Measurements from ENCODE around the gene E2F6. TPM values are rescaled to one million over a fixed set of nuclear protein-coding genes. Genes with fewer than 3 reads are reported as not detected.

Gene E2F6
- total and polyA plus RNA-seq, 2 donors (not counting 3 experiments of a cell fraction or from before 2014, with no cell fraction given), result 7.9 to 15.7 TPM

DNA sequence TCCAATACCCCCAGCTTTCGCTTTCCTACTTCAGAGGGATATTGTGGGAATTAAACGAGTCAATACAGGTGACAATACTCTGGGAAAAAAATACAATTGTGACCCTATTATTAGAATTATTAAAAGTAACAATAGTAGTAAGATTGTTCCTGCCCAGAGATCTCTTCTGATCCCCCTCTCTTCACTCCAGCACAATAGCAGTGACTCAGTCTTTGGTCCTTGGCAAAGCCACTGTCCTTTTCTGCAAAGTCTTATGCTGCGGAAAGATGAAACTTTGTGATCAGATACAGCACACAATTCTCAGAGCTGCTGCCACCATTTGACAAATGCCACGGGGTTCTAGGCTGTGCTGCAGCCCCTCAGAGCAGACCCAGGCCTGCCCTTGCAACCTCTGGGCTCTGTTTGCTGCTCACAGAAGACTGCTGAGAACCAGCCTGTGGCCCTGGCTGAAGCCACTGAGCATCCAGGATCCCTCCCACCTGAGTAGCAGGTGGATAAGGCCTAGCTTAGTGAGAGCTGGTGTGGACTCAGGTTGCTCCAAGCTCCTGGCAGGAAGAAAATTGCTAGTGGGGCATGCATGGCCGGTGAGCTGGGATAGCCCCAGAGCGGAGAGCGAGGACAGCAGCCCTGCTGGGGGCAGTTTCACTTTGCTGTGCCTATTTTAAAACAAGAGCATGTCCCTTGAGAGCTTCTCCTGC, 61.4 kb downstream of the E2F6 start:
- H3K79me2 ChIP-seq (ENCODE audit: control insufficient read depth, insufficient read depth, low read length), result no peaks in the 10 kb centered on the region
- CTCF ChIA-PET, result interaction anchor here (1.0 to 13.6 kb wide), 12 partner anchors 8 to 572 kb away, joined by 3 to 364 read pairs (median 6); partner anchors contain the start of gene ROCK2
- no peak for TF ChIP-seq POLR2AphosphoS5 (IDR thresholded peaks at IDR 0.05; ENCODE audit: insufficient read depth, low read depth, low read length)
- TF ChIP-seq, protein P1, sequence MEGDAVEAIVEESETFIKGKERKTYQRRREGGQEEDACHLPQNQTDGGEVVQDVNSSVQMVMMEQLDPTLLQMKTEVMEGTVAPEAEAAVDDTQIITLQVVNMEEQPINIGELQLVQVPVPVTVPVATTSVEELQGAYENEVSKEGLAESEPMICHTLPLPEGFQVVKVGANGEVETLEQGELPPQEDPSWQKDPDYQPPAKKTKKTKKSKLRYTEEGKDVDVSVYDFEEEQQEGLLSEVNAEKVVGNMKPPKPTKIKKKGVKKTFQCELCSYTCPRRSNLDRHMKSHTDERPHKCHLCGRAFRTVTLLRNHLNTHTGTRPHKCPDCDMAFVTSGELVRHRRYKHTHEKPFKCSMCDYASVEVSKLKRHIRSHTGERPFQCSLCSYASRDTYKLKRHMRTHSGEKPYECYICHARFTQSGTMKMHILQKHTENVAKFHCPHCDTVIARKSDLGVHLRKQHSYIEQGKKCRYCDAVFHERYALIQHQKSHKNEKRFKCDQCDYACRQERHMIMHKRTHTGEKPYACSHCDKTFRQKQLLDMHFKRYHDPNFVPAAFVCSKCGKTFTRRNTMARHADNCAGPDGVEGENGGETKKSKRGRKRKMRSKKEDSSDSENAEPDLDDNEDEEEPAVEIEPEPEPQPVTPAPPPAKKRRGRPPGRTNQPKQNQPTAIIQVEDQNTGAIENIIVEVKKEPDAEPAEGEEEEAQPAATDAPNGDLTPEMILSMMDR (IDR thresholded peaks at IDR 0.05; ENCODE audit: extremely low read depth in 1 of 2, insufficient read depth in 1 of 2, low read depth in 1 of 2, low read length in 2 of 2), result no peak
- no peak for TF ChIP-seq EZH2 (IDR thresholded peaks at IDR 0.05; ENCODE audit: borderline replicate concordance, low read depth, low read length, severe bottlenecking)
- TF ChIP-seq, protein P2, sequence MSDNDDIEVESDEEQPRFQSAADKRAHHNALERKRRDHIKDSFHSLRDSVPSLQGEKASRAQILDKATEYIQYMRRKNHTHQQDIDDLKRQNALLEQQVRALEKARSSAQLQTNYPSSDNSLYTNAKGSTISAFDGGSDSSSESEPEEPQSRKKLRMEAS (IDR thresholded peaks at IDR 0.05; ENCODE audit: insufficient read depth, insufficient read length), result no peak
- no peak for TF ChIP-seq MYC (IDR thresholded peaks at IDR 0.05; ENCODE audit: low read depth, low read length)
- TF ChIP-seq FOS (IDR thresholded peaks at IDR 0.05; ENCODE audit: borderline replicate concordance, insufficient read depth, low read length), result no peak
- TF ChIP-seq JUN (IDR thresholded peaks at IDR 0.05; ENCODE audit: borderline replicate concordance, insufficient read depth, insufficient read length, low read depth), result no peak
- no peak for TF ChIP-seq GATA2 (IDR thresholded peaks at IDR 0.05; ENCODE audit: insufficient read depth, insufficient read length, low read depth, low read length)
- no peak for TF ChIP-seq POLR2A (IDR thresholded peaks at IDR 0.05; ENCODE audit: low read depth, low read length)
- H3K27ac ChIP-seq (ENCODE audit: insufficient read depth, low read depth, low read length), result peak overlapping the region; percentile 54
- H3K4me2 ChIP-seq (ENCODE audit: insufficient read depth, low read length), result no peak overlapping the region
- BruUV-seq (replicated peaks), result no TSS peak
- no peak overlapping the region for H2AFZ ChIP-seq (ENCODE audit: low read depth, low read length)
- H3K27me3 ChIP-seq (ENCODE audit: control insufficient read depth in 2 of 2, insufficient read depth in 2 of 2, low read length in 2 of 2), result no peaks in the 10 kb centered on the region
- dilution Hi-C loops (cut with MboI; ENCODE audit: extremely low pct_ligation_motif_present, low sequenced_read_pairs), result no loop called here
- intact Hi-C loops (cut with micrococcal nuclease), result loop anchor here (5.0 kb wide), 1 partner anchor 37 kb away; no protein-coding TSS in a partner anchor
- POLR2A ChIA-PET, result interaction anchor here (1.2 to 1.4 kb wide), 2 partner anchors 37 to 60 kb away, joined by 3 to 11 read pairs; partner anchors contain the start of gene ROCK2
- H3K4me3 ChIP-seq (replicated peaks in 1 of 3; ENCODE audit: insufficient read depth in 1 of 3, low read depth in 1 of 3, low read length in 3 of 3), result no peak overlapping the region
- no peaks in the 10 kb centered on the region for H3K9me3 ChIP-seq (replicated peaks; ENCODE audit: control insufficient read depth, insufficient read depth, low read length)
- H3K9ac ChIP-seq (replicated peaks; ENCODE audit: extremely low read depth, insufficient read depth, low read length), result peak overlapping the region; percentile 27
- DNase-seq (ENCODE audit: low read depth, low spot score) (peak; percentile 47), FAIRE-seq (peak; percentile 62)
- H4K20me1 ChIP-seq (replicated peaks; ENCODE audit: control insufficient read depth, extremely low read depth, insufficient read depth, low read length), result no peaks in the 10 kb centered on the region
- H3K36me3 ChIP-seq (ENCODE audit: control insufficient read depth in 2 of 2, extremely low read depth in 1 of 2, insufficient read depth in 2 of 2, low read length in 2 of 2), result no peaks in the 10 kb centered on the region
- peaks cover 6% of the 10 kb centered on the region for H3K4me1 ChIP-seq (ENCODE audit: control insufficient read depth, extremely low read depth, insufficient read depth, low read length)
- H3K9me1 ChIP-seq (replicated peaks; ENCODE audit: control insufficient read depth, extremely low read depth, insufficient read depth, low read length), result no peaks in the 10 kb centered on the region
